Ovary (tissue), 9 donors: ENCODE measurements around the gene ANKRD6. TPM values are rescaled to one million over a fixed set of nuclear protein-coding genes. Genes with fewer than 3 reads are reported as not detected.

Experiments used
- DNase-seq, 5 donors: peaks; one replicate each; pipeline ENCODE4 v3.0.0-alpha.2; 2019 to 2020
- H3K27ac ChIP-seq, 2 donors: fragments of 200-600 bp; one replicate each; pipeline versions ENCODE4 v1.5.1 to v1.8.0; 2019 to 2022
- H3K27me3 ChIP-seq: fragments of 200-600 bp; one replicate; pipeline ENCODE4 v1.8.0; 2022
- H3K36me3 ChIP-seq: fragments of 200-600 bp; sonication (generic); one replicate; pipeline ENCODE4 v1.5.1; 2019
- H3K4me1 ChIP-seq: one replicate; pipeline ENCODE4 v1.8.1; 2013; ENCODE audit warnings: mild to moderate bottlenecking, moderate library complexity; ENCODE audit not compliant: insufficient read depth
- H3K4me3 ChIP-seq: fragments of 200-600 bp; sonication (generic); one replicate; pipeline ENCODE4 v1.5.1; 2017
- H3K9me3 ChIP-seq, 2 donors: fragments of 200-600 bp in 1 of 2; sonication (generic) in 1 of 2; one replicate each; pipeline versions ENCODE4 v1.5.1 to v1.8.1; 2013 to 2019; ENCODE audit warnings: mild to moderate bottlenecking in 1 of 2, moderate library complexity in 1 of 2
- CTCF ChIP-seq, 3 donors: fragments of 450-650 bp in 2 of 3; fragments of 200-600 bp in 1 of 3; IDR thresholded peaks; one replicate each; pipeline versions ENCODE4 v1.5.1 to v1.8.0; 2016 to 2022; ENCODE audit warnings: antibody characterized with exemption in 3 of 3, mild to moderate bottlenecking in 1 of 3
- EP300 ChIP-seq: sonication (generic); formaldehyde crosslinking; IDR thresholded peaks from one replicate; pipeline ENCODE4 v1.6.1; 2017; ENCODE audit warnings: antibody characterized with exemption
- POLR2A ChIP-seq: fragments of 450-650 bp; IDR thresholded peaks from one replicate; pipeline ENCODE4 v1.6.1; 2017; ENCODE audit warnings: antibody characterized with exemption, mild to moderate bottlenecking, moderate library complexity
- WGBS, 3 donors: extraction: QIAGEN DNeasy Blood & Tissue Kit in 1 of 3; methylation state at CpG; one replicate each; pipeline versions ENCODE4 v1.1.5 to v1.1.7; 2013 to 2017; 5-methylcytosine and 5-hydroxymethylcytosine counted together
- intact Hi-C, 4 donors: fragments of 100-400 bp; cut with DNase I; formaldehyde crosslinking; loops; one replicate each; pipeline versions ENCODE4 v1.11.0 to v1.15.1; 2022 to 2023
- polyA plus RNA-seq, 2 donors: library from polyadenylated mRNA; stranded (reverse); fragments of 200-250 nt in 1 of 2; fragments of 350-450 nt in 1 of 2; fragmentation: Illumina TruSeq in 1 of 2; extraction: RNeasy Lipid Tissue Mini Kit (QIAGEN cat#74804) in 1 of 2; gene quantifications; one replicate each; pipeline ENCODE4 v1.2.3, GENCODE V29; 2013 to 2014
- total RNA-seq, 7 donors: library from RNA; depleted of rRNA in 2 of 7; stranded (reverse); fragments of >200 nt in 2 of 7; fragmentation: NEBNext Ultra II Directional in 3 of 7; extraction: Animal tissue kit (Norgen Biotek cat#: 25700) in 3 of 7; gene quantifications; one replicate each; pipeline versions ENCODE4 v1.1.0 to v1.2.4, GENCODE V29; 2016 to 2023
- donor health status: DM: no; HTN: no; CAD: no; lungs with moderate emphysema.
- donor health status: DM: no; HTN: no; CAD: no.
- donor health status: Bipolar disorder and iron deficiency.
- donor health status: DM: yes; HTN: yes; CAD: no.
- donor health status: DM: no; HTN: no; CAD: no.
- donor health status: DM: yes; HTN: yes; CAD: no.

ANKRD6 gene
- total and polyA plus RNA-seq, 9 donors: 14.7 to 50.1 (median 25.6) TPM

- intact Hi-C loops: no loop called here
- DNase-seq: no peak
- Histone ChIP-seq H3K27me3 (no peaks in the 10 kb centered on the region), H3K27ac (no peak overlapping the region), H3K36me3 (no peaks in the 10 kb centered on the region), H3K9me3 (no peaks in the 10 kb centered on the region), H3K4me3 (no peak overlapping the region), H3K4me1 (peaks cover 3% of the 10 kb centered on the region)
- WGBS, 3 donors: 93 to 94% (median 93%) methylated on average over 5 of the region's 5 CpGs
- TF ChIP-seq POLR2A: no peak
- no peak for TF ChIP-seq EP300
- TF ChIP-seq CTCF (IDR thresholded peaks at IDR 0.05): no peak
Observed at GRCh38 chr6:89554106-89554505, 121.2 kb downstream of the ANKRD6 start.

- WGBS, 3 donors: 64 to 70% (median 69%) methylated on average over 3 to 4 of the region's 4 CpGs
- no peak for TF ChIP-seq EP300
- no peak for TF ChIP-seq CTCF (IDR thresholded peaks at IDR 0.05)
- no peak for DNase-seq
- no peaks in the 10 kb centered on the region for H3K36me3 ChIP-seq
- no peak overlapping the region for H3K27ac ChIP-seq
- H3K4me3 ChIP-seq: no peak overlapping the region
- peaks cover 3% of the 10 kb centered on the region for H3K4me1 ChIP-seq
- H3K9me3 ChIP-seq: no peaks in the 10 kb centered on the region
- intact Hi-C loops: no loop called here
- no peaks in the 10 kb centered on the region for H3K27me3 ChIP-seq
Observed at GRCh38 chr6:89555031-89555430, 122.1 kb downstream of the ANKRD6 start.

GRCh38 chr6:89555806-89556205 is 122.9 kb downstream of the ANKRD6 start:
- intact Hi-C loops: no loop called here
- Histone ChIP-seq H3K27ac (no peak overlapping the region), H3K36me3 (no peaks in the 10 kb centered on the region), H3K27me3 (no peaks in the 10 kb centered on the region), H3K9me3 (no peaks in the 10 kb centered on the region), H3K4me3 (no peak overlapping the region), H3K4me1 (peaks cover 3% of the 10 kb centered on the region)
- no peak for DNase-seq
- TF ChIP-seq POLR2A (no peak), CTCF (IDR thresholded peaks at IDR 0.05) (no peak), EP300 (no peak)
- 63 to 86% (median 77%) methylated on average over 3 of the region's 3 CpGs for WGBS, 3 donors

- Histone ChIP-seq H3K9me3 (no peaks in the 10 kb centered on the region), H3K27ac (no peak overlapping the region), H3K36me3 (no peaks in the 10 kb centered on the region), H3K27me3 (no peaks in the 10 kb centered on the region), H3K4me1 (peaks cover 4% of the 10 kb centered on the region), H3K4me3 (no peak overlapping the region)
- intact Hi-C loops: no loop called here
- DNase-seq: no peak
- 78 to 84% (median 81%) methylated on average over 1 of the region's 1 CpG for WGBS, 3 donors
- TF ChIP-seq EP300: no peak
- no peak for TF ChIP-seq POLR2A
Observed at GRCh38 chr6:89559487-89559886, 126.5 kb downstream of the ANKRD6 start.

- peaks cover 12% of the 10 kb centered on the region for H3K4me1 ChIP-seq
- H3K9me3 ChIP-seq: no peaks in the 10 kb centered on the region
- DNase-seq: no peak
- no peak overlapping the region for H3K4me3 ChIP-seq
- H3K27me3 ChIP-seq: no peaks in the 10 kb centered on the region
- TF ChIP-seq POLR2A (no peak), CTCF (IDR thresholded peaks at IDR 0.05) (no peak), EP300 (no peak)
- no peaks in the 10 kb centered on the region for H3K36me3 ChIP-seq
- peak overlapping the region in 1 of 2 donors; percentile 19 for H3K27ac ChIP-seq
- 56 to 62% (median 58%) methylated on average over 21 of the region's 21 CpGs for WGBS, 3 donors
- intact Hi-C loops: no loop called here
Observed at GRCh38 chr6:89562093-89562973, 129.4 kb downstream of the ANKRD6 start.
